ENCODE measurements around the gene GLRB.

- TF ChIP-seq EZH2 (IDR thresholded peaks at IDR 0.05; ENCODE audit: borderline replicate concordance, low read length) (no peak), CTCF (conservative IDR thresholded peaks at IDR 0.05 in 1 of 2, IDR thresholded peaks at IDR 0.05 in 1 of 2; ENCODE audit: extremely low read depth in 1 of 2, insufficient read depth in 1 of 2, low read depth in 1 of 2, low read length in 2 of 2) (no peak)
Observed at GRCh38 chr4:157079441-157079840, 3.5 kb downstream of the GLRB start.

All from mammary epithelial cell (primary cell).